WTC11 (cell line): ENCODE data around the gene AP1G2. TPM values are rescaled to one million over a fixed set of nuclear protein-coding genes. Genes with fewer than 3 reads are reported as not detected.
A peak's percentile ranks its signal among the peaks of the same experiment; 100 is the strongest.

Source experiments
- ATAC-seq: fragments of 200-7000 bp; cut with Tn5 transposase; 2 replicates; pipeline ENCODE4 v1.10.0; 2021; ENCODE audit warnings: mild to moderate bottlenecking, moderate library complexity
- CTCF ChIA-PET: fragments of 300-600 bp; sonication (Branson Sonifier 250); formaldehyde crosslinking; loops from one replicate; lab custom pipeline; 2021; ENCODE audit warnings: antibody characterized with exemption; lab: Charles Lee
- POLR2A ChIA-PET: fragments of 350-600 bp; sonication (Branson Sonifier 250); formaldehyde crosslinking; loops from one replicate; lab custom pipeline; 2021; ENCODE audit warnings: antibody characterized with exemption; lab: Charles Lee
- DNase-seq: peaks from one replicate; pipeline ENCODE4 v3.0.0; 2021; ENCODE audit warnings: low spot score
- H3K27ac Mint-ChIP-seq: 2 replicates; pipeline ENCODE4 v1.8.0; 2021; ENCODE audit warnings: mixed read lengths
- H3K27me3 Mint-ChIP-seq: 2 replicates; pipeline ENCODE4 v1.8.0; 2021; ENCODE audit warnings: low read depth, mild to moderate bottlenecking, moderate library complexity, mixed read lengths
- H3K36me3 Mint-ChIP-seq: 2 replicates; pipeline ENCODE4 v1.8.0; 2021; ENCODE audit warnings: mixed read lengths
- H3K4me1 Mint-ChIP-seq: 2 replicates; pipeline ENCODE4 v1.8.0; 2022; ENCODE audit warnings: mixed read lengths
- H3K4me3 Mint-ChIP-seq: 2 replicates; pipeline ENCODE4 v1.8.0; 2021; ENCODE audit warnings: mild to moderate bottlenecking, moderate library complexity, mixed read lengths
- H3K9me3 Mint-ChIP-seq: 2 replicates; pipeline ENCODE4 v1.8.0; 2021; ENCODE audit warnings: mixed read lengths
- AR ChIP-seq: fragments of 250-450 bp; sonication (Bioruptor Pico); IDR thresholded peaks from 2 replicates; pipeline ENCODE4 v1.9.0; 2021; ENCODE audit warnings: mild to moderate bottlenecking
- CBFB ChIP-seq: sonication (generic); formaldehyde crosslinking; IDR thresholded peaks from 2 replicates; pipeline ENCODE4 v1.8.1; 2022; ENCODE audit warnings: mild to moderate bottlenecking, low read depth, missing genetic modification reagents
- CREB1 ChIP-seq: sonication (generic); formaldehyde crosslinking; IDR thresholded peaks from 2 replicates; pipeline ENCODE4 v1.8.0; 2023; ENCODE audit warnings: mild to moderate bottlenecking, missing genetic modification reagents
- ETV6 ChIP-seq: sonication (generic); formaldehyde crosslinking; IDR thresholded peaks from 2 replicates; pipeline ENCODE4 v1.8.1; 2022; ENCODE audit warnings: mild to moderate bottlenecking, missing genetic modification reagents
- FOXP1 ChIP-seq: sonication (generic); formaldehyde crosslinking; IDR thresholded peaks from 2 replicates; pipeline ENCODE4 v1.8.0; 2022; ENCODE audit warnings: missing genetic modification reagents, mild to moderate bottlenecking, moderate library complexity, borderline replicate concordance
- MLX ChIP-seq: sonication (generic); formaldehyde crosslinking; IDR thresholded peaks from 2 replicates; pipeline ENCODE4 v1.8.1; 2023; ENCODE audit warnings: mild to moderate bottlenecking, missing genetic modification reagents, moderate library complexity
- MXD4 ChIP-seq: fragments of 250-450 bp; sonication (Bioruptor Pico); IDR thresholded peaks from 2 replicates; pipeline ENCODE4 v1.8.0; 2021; ENCODE audit warnings: mild to moderate bottlenecking, moderate library complexity, borderline replicate concordance
- NR1H2 ChIP-seq: sonication (generic); formaldehyde crosslinking; IDR thresholded peaks from 2 replicates; pipeline ENCODE4 v1.9.0; 2021; ENCODE audit warnings: mild to moderate bottlenecking, moderate library complexity, missing genetic modification reagents
- OVOL2 ChIP-seq: fragments of 250-450 bp; sonication (Bioruptor Pico); IDR thresholded peaks from 2 replicates; pipeline ENCODE4 v1.9.0; 2021; ENCODE audit warnings: mild to moderate bottlenecking, borderline replicate concordance
- RELA ChIP-seq: sonication (generic); formaldehyde crosslinking; IDR thresholded peaks from 2 replicates; pipeline ENCODE4 v1.8.1; 2022; ENCODE audit warnings: missing genetic modification reagents, mild to moderate bottlenecking, borderline replicate concordance
- SMAD4 ChIP-seq: sonication (generic); formaldehyde crosslinking; IDR thresholded peaks from 2 replicates; pipeline ENCODE4 v1.8.0; 2022; ENCODE audit warnings: mild to moderate bottlenecking, missing genetic modification reagents
- SOX15 ChIP-seq: fragments of 250-450 bp; sonication (Bioruptor Pico); IDR thresholded peaks from 2 replicates; pipeline ENCODE4 v1.9.0; 2021; ENCODE audit warnings: mild to moderate bottlenecking
- ZBTB43 ChIP-seq: sonication (generic); formaldehyde crosslinking; IDR thresholded peaks from 2 replicates; pipeline ENCODE4 v1.8.1; 2023; ENCODE audit warnings: mild to moderate bottlenecking, missing genetic modification reagents
- ZMAT4 ChIP-seq: fragments of 250-450 bp; sonication (Bioruptor Pico); IDR thresholded peaks from 2 replicates; pipeline ENCODE4 v1.9.0; 2021; ENCODE audit warnings: mild to moderate bottlenecking
- ZNF121 ChIP-seq: sonication (generic); formaldehyde crosslinking; IDR thresholded peaks from 2 replicates; pipeline ENCODE4 v1.8.0; 2023; ENCODE audit warnings: missing genetic modification reagents
- ZNF317 ChIP-seq: sonication (generic); formaldehyde crosslinking; IDR thresholded peaks from 2 replicates; pipeline ENCODE4 v1.8.1; 2023; ENCODE audit warnings: low read depth, mild to moderate bottlenecking, moderate library complexity, missing genetic modification reagents, borderline replicate concordance
- ZNF396 ChIP-seq: fragments of 250-450 bp; sonication (Bioruptor Pico); IDR thresholded peaks from 2 replicates; pipeline ENCODE4 v1.8.0; 2021; ENCODE audit warnings: mild to moderate bottlenecking, moderate library complexity, borderline replicate concordance
- ZNF425 ChIP-seq: fragments of 250-450 bp; sonication (Bioruptor Pico); conservative IDR thresholded peaks from 2 replicates; pipeline ENCODE4 v1.9.0; 2021; ENCODE audit warnings: mild to moderate bottlenecking
- total RNA-seq: library from RNA; stranded (reverse); gene quantifications from 3 replicates; pipeline ENCODE4 v1.2.3, GENCODE V29; 2021

The AP1G2 gene
- total RNA-seq, 1 experiment from 2014 or later, result 122 TPM

GRCh38 chr14:23579739-23580138 is 12.1 kb upstream of the AP1G2 start (continued):
- TF ChIP-seq AR (no peak), MLX (CRISPR knock-in tag) (no peak), ZBTB43 (CRISPR knock-in tag) (no peak), ETV6 (CRISPR knock-in tag) (no peak), ZMAT4 (CRISPR knock-in tag) (no peak), MXD4 (CRISPR knock-in tag) (no peak), NR1H2 (no peak)
- TF ChIP-seq, all 79 proteins: peak for 0

- Mint-ChIP-seq H3K4me3 (peak overlapping the region; percentile 73), H3K4me1 (peaks cover 23% of the 10 kb centered on the region), H3K27ac (no peak overlapping the region), H3K9me3 (peaks cover 9% of the 10 kb centered on the region)
- no peak for DNase-seq
- POLR2A ChIA-PET, result interaction anchor here (0.6 to 1.1 kb wide), 3 partner anchors 12 to 40 kb away, joined by 3 to 6 read pairs (median 3); partner anchors contain the start of gene AP1G2
- TF ChIP-seq RELA (no peak), SMAD4 (no peak), OVOL2 (CRISPR knock-in tag) (no peak), ZNF396 (CRISPR knock-in tag) (no peak), MXD4 (CRISPR knock-in tag) (no peak), ZNF425 (CRISPR knock-in tag) (no peak), ZNF121 (CRISPR knock-in tag) (no peak), SOX15 (CRISPR knock-in tag) (no peak), ZNF317 (CRISPR knock-in tag) (no peak), FOXP1 (CRISPR knock-in tag) (no peak), CREB1 (CRISPR knock-in tag) (no peak), CBFB (CRISPR knock-in tag) (no peak)
- TF ChIP-seq, all 79 proteins: peak for 0
- H3K36me3 Mint-ChIP-seq, result peaks cover 9% of the 10 kb centered on the region
- peaks cover 37% of the 10 kb centered on the region for H3K27me3 Mint-ChIP-seq
- no peak for ATAC-seq
- CTCF ChIA-PET, result interaction anchor here (1.3 to 4.8 kb wide), 7 partner anchors 10 to 331 kb away, joined by 3 to 38 read pairs (median 9); no protein-coding TSS in a partner anchor
These were observed 11.7 kb upstream of the AP1G2 start for GRCh38 chr14:23579311-23579630.
